GM18499 (cell line): ENCODE results near the gene COASY.
A peak's percentile ranks its signal among the peaks of the same experiment; 100 is the strongest.
"Not testable (repeated sequence)": the region's sequence is repeated elsewhere in the genome, so short reads cannot be mapped to it uniquely, and the experiment has no call there.

Source experiments
- ATAC-seq: cut with Tn5 transposase; IDR thresholded peaks from one replicate; pipeline ENCODE4 v1.9.1; 2021; ENCODE audit warnings: moderate number of reproducible peaks; ENCODE audit not compliant: insufficient read depth, unreplicated experiment

Gene COASY

GRCh38 chr17:42608305-42609181, 46.6 kb downstream of the COASY start:
- no peak for ATAC-seq

- peak; percentile 67 for ATAC-seq
These were observed 47.4 kb downstream of the COASY start, which contains the start of the genes RETREG3 and TUBG1 for GRCh38 chr17:42609182-42609813. Gene RETREG3 (minus strand): TSS chr17:42609374. CDS start chr17:42609324, 50 bp downstream. Gene TUBG1 (plus strand): TSS chr17:42609683. CDS start chr17:42609738, 55 bp downstream.

GRCh38 chr17:42609814-42610801, 48.2 kb downstream of the COASY start:
- ATAC-seq, result not testable (repeated sequence)

- ATAC-seq, result no peak
These were observed 50.1 kb downstream of the COASY start for GRCh38 chr17:42612013-42612412.

- no peak for ATAC-seq
These were observed 51.8 kb downstream of the COASY start for GRCh38 chr17:42613699-42614295.
